Limb (tissue), 2 donors: ENCODE data around the gene NFATC3.

Source experiments
- DNase-seq, 2 donors: peaks; one replicate each; pipeline ENCODE4 v3.0.0-alpha.2; 2016; ENCODE audit errors: extremely low spot score in 2 of 2

Gene NFATC3

GRCh38 chr16:68267612-68268405 lies 182.6 kb downstream of the NFATC3 start:
- DNase-seq: peak in 1 of 2 donors; percentile 42

DNA sequence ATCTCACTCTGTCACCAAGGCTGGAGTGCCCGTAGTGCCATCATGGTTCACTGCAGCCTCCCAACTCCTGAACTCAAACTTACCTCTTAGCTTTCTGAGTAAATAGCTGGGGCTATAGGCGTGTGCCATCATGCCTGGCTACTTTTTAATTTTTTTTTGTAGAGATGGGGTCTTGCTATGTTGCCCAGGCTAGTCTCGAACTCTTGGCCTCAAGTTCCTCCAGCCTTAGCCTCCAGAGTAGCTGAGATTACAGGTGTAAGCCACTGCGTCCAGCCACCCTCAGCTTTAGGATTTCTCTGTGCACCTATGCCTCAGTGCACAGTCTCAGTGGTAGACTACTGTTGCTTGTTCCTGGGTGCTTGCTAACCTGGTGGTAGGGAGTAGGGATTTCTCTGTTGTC lies 184.6 kb downstream of the NFATC3 start:
- no peak for DNase-seq

DNA sequence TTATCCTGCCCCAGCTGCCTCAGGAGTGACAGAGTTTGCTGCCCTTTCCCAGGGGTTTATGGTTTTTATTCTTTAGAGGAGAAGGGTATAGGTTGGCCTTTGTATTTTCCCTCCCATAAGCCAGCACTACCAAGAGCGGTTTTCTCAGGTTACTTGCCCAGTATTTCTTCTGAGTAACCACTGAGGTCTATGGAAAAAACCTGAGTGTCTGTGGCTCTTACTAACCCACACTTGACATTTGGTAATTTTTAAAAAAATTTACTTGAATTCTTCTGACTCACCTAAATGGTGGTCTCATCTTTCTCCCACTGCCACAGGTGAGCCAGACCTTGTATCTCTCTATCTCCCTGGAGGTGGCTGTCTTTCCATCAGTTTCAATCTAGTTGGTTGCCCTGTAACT lies 185.2 kb downstream of the NFATC3 start:
- no peak for DNase-seq

DNA sequence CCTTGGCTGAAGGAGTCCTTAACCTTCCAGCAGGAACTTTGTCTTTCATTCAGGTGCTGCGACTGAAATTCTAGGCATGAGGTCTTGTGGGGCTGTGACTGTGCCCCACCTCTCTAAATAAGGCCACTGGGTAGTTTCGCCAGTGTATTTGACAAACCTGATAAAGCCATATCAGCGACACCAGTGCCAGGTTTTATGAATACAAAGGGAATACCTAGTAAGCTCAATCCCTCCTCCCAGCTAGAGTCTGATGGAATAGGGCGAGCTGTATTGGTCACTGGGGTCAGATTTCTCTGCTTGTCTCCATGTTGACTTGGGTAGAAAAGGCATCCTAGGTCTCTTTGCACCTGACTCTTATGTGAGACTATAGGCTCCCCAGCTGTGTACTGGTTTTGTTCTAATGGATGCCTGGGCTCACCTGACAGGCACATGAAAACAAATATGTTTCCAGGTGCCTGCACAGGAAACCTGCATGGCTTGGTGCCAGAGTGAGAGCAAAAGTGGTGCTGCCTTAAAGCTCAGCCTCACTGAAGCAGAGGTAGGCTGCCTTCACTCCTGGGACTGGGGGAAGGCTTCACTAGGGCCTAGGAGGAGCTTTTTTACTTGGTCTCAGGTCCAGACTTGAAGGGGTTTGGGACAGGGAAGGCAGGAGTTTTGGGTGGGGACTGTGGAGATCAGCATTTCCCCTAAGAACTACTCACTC lies 187.5 kb downstream of the NFATC3 start:
- no peak for DNase-seq

DNA sequence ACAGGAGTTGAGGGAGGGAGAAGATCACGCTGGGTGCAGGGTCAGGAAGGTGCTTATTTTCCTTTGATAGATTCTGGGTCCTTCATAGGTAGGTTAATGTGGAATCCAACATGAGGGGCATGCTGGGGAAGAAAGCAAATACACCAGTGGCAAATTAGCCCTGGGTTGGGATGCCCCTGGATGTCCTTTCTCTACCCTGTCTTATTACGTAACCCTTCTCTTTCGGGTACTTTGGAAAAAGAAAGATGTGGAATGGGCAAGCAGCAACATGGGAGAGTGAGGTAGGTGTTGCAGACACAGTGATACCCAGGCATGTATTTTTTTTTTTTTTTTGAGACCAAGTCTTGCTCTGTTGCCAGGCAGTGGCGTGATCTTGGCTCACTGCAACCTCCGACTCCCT lies 188.3 kb downstream of the NFATC3 start:
- no peak for DNase-seq

DNA sequence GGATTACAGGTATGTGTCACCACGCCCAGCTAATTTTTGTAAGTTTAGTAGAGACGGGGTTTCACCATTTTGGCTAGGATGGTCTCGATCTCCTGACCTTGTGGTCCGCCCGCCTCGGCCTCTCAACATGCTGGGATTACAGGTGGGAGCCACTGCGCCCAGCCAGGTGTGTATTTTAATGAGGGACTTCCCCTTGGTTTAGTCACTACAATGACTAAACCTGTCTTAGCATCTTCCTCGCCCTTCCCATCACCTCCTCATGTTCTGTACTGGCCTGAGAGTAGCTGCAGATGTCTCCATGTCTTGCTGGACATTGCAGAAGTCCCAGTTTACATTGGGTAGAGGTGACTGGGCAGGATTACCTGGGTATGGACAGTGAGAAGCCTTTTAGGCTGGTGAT lies 188.7 kb downstream of the NFATC3 start:
- DNase-seq: no peak

GRCh38 chr16:68274441-68274840 lies 189.3 kb downstream of the NFATC3 start:
- no peak for DNase-seq

GRCh38 chr16:68275611-68276191 lies 190.5 kb downstream of the NFATC3 start:
- DNase-seq: no peak

GRCh38 chr16:68276223-68276622 lies 191.1 kb downstream of the NFATC3 start:
- DNase-seq: no peak
